ENCODE results near the gene LHX2.

Gene LHX2

DNA sequence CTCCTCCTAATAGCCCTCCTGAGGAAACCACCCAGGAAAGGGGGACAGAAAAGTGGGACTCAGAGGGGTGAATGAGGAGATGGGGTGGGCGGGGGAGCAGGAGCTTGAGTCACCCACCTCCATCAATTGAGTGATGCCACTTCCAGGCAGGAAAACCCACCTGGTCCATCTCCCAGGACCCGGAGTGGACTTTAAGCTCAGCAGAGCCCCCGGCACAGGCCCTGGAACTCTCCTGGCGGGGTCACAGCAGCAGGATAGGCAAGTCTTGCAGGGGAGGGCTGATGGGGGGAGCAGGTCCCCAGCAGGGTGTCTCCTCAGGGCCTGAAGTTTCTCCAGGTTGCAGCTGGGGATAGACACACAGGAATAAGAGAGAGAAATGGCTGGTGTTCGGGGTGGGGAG, 40.8 kb downstream of the LHX2 start:
- no peak for DNase-seq (ENCODE audit: low read depth in 1 of 2, low spot score in 1 of 2)

GRCh38 chr9:124054582-124055227, 43.1 kb downstream of the LHX2 start:
- DNase-seq (ENCODE audit: low read depth in 1 of 2, low spot score in 1 of 2): no peak

GRCh38 chr9:124060844-124061605, 49.5 kb downstream of the LHX2 start:
- DNase-seq (ENCODE audit: low read depth in 1 of 2, low spot score in 1 of 2): no peak

DNA sequence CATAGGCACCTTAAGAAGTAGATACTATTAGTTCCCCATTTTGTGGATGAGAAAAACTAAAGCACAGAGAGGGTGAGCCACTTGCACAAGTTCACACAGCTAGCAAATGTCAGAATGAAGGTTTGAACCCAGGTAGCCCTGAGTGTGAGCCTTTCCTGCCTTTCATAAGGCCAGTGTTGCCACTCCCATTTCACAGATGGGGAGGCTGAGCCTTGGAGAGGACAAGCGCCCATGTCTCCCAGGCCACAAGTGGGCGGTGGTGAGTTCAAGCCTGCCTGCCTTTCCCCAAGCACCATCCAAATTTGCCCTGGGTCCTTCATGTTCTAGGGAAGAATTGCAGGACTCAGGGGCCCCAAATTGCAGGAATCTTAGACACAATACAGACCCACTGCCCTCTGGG, 50.6 kb downstream of the LHX2 start:
- DNase-seq (ENCODE audit: low read depth in 1 of 2, low spot score in 1 of 2): no peak

- no peak for DNase-seq (ENCODE audit: low read depth in 1 of 2, low spot score in 1 of 2)
Measured at GRCh38 chr9:124066783-124067577, 55.4 kb downstream of the LHX2 start.

GRCh38 chr9:124068251-124068650, 56.7 kb downstream of the LHX2 start:
- no peak for DNase-seq (ENCODE audit: low read depth in 1 of 2, low spot score in 1 of 2)

DNA sequence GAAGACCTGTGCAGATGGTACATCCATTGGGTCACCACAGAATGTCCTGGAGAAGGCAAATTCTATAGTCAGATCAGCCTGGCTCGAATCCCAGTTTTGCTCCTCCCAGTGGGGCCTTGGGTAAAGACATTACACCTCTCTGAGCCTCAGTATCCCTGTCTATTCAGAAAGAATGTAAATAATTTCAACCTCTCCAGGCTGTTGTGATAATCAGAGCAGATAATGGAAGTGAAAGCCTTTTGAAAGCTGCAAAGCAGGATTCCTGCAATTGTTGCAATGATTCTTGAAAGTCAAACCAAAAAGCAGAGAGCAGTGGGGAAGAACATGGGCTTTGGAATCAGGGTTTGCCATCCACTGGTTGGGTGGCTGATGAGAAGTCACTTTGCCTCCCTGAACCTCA, 63.2 kb downstream of the LHX2 start:
- DNase-seq (ENCODE audit: low read depth in 1 of 2, low spot score in 1 of 2): no peak

DNA sequence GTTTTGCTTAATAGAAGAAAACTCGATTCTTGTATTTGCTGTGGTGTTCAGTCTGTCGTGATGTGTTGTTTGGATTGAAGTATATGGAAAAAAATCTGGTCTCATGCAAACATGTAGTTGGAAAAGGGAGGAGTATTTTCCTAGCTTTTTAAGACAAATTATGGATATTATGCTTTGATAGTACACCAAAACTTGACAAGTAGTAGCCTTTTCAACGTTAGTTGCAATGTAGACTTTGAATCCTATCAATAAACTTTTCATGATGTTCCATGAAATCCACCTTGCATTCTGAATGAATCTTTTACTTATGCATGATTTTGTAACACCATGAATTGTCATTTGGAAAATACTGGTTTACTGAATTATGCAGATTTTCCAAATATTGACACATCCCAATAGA, 64.2 kb downstream of the LHX2 start:
- DNase-seq (ENCODE audit: low read depth in 1 of 2, low spot score in 1 of 2): no peak

DNA sequence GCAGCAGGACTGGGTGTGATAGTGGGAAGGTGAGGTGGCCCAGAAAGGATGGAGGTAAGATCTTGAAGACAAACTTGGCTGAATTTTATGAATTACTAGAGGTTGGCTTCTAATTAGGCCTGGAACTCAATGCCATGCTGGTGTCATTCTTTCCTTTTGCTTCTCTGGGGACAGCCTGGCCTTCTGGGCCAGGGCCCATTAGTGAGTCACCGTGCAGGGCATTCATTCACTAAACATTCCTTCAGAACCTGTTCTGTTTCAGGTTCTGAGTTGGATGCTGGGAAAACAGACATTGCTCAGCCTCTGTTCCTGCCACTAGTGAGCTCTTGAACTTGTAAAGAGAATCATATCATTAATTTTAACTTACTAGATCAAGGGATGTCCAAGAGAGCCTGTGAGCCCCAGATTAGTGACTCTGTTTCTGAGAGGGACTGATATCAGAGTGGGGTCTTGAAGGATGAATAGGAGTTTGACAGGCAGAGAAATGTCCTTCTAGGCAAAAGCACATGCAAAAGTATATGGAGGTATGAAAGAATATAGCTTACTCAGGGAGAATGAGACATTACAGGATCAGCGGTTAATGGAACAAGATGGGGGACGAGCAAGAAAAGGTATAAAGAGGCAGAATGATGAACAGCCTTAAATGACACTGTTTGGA, 66.5 kb downstream of the LHX2 start:
- DNase-seq (ENCODE audit: low read depth in 1 of 2, low spot score in 1 of 2): no peak

DNA sequence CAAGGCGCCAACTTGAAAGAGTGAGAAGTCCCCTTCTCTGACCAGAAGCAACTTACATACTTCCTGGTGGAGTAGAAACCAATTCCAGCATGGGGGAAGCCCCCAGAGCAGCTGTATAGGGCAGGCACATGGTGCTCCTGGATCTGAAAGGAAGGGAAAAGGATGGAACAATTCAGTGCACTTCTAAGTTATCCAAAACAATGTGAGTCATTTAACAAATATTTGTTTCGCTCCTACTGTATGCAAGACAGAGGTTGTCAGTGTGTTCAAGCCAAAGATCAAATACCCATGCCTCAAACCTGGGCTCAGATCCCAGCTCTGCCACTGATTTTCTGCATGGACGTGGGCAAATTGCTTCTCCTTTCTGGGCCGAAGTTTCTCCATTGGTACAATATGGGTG, 67.1 kb downstream of the LHX2 start:
- no peak for DNase-seq (ENCODE audit: low read depth in 1 of 2, low spot score in 1 of 2)

GRCh38 chr9:124079176-124079925, 67.8 kb downstream of the LHX2 start:
- DNase-seq (ENCODE audit: low read depth in 1 of 2, low spot score in 1 of 2): no peak

- no peak for DNase-seq (ENCODE audit: low read depth in 1 of 2, low spot score in 1 of 2)
Measured at GRCh38 chr9:124082622-124083021, 71.1 kb downstream of the LHX2 start.

Measured in activated T-helper 1 cell treated with anti-CD3 and anti-CD28 coated beads, Interleukin-2, amount 50 U/mL, for 16 hours (primary cell).